ENCODE measurements around the gene RPS4Y2. TPM values are rescaled to one million over a fixed set of nuclear protein-coding genes. Genes with fewer than 3 reads are reported as not detected.

RPS4Y2 gene
- total and polyA plus RNA-seq, 2 donors (not counting 3 experiments of a cell fraction or from before 2014, with no cell fraction given), result not detected

DNA sequence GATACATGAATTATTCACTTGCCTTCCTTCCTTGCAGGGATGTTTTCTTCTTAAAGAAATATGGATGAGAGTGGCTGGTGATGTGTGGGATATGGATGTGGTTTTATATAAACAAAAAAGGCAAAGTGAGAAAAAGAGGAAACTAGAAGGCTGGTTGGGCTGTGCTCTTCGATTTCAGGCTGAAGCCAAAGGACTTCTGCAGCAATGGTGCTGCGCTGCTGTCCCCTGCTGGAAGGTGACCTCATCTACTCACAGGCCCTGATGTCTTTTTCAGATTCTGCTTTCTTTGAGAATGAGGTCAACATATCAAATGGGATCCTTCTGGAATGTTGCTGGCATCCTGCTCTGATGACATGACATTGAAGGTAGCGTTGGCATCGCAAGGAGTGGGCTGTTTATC lies 15.3 kb upstream of the RPS4Y2 start:
- Histone ChIP-seq H3K36me3 (ENCODE audit: control insufficient read depth in 2 of 2, extremely low read depth in 1 of 2, insufficient read depth in 2 of 2, low read length in 2 of 2) (no peaks in the 10 kb centered on the region), H3K4me2 (ENCODE audit: insufficient read depth, low read length) (no peak overlapping the region), H3K27ac (ENCODE audit: insufficient read depth, low read depth, low read length) (no peak overlapping the region), H2AFZ (ENCODE audit: low read depth, low read length) (no peak overlapping the region), H3K4me3 (replicated peaks in 1 of 3; ENCODE audit: insufficient read depth in 1 of 3, low read depth in 1 of 3, low read length in 3 of 3) (no peak overlapping the region), H3K27me3 (ENCODE audit: control insufficient read depth in 2 of 2, insufficient read depth in 2 of 2, low read length in 2 of 2) (no peaks in the 10 kb centered on the region), H3K4me1 (ENCODE audit: control insufficient read depth, extremely low read depth, insufficient read depth, low read length) (no peaks in the 10 kb centered on the region), H3K9ac (replicated peaks; ENCODE audit: extremely low read depth, insufficient read depth, low read length) (no peak overlapping the region), H3K9me1 (replicated peaks; ENCODE audit: control insufficient read depth, extremely low read depth, insufficient read depth, low read length) (no peaks in the 10 kb centered on the region), H3K79me2 (ENCODE audit: control insufficient read depth, insufficient read depth, low read length) (no peaks in the 10 kb centered on the region), H3K9me3 (replicated peaks; ENCODE audit: control insufficient read depth, insufficient read depth, low read length) (no peaks in the 10 kb centered on the region), H4K20me1 (replicated peaks; ENCODE audit: control insufficient read depth, extremely low read depth, insufficient read depth, low read length) (no peaks in the 10 kb centered on the region)
- dilution Hi-C loops (cut with MboI; ENCODE audit: extremely low pct_ligation_motif_present, low sequenced_read_pairs), result no loop called here
- CTCF ChIA-PET, result no interaction called here
- no TSS peak for BruUV-seq (replicated peaks)
- POLR2A ChIA-PET, result no interaction called here
- intact Hi-C loops (cut with micrococcal nuclease), result no loop called here
- no peak for DNase-seq (ENCODE audit: low read depth, low spot score)
- no peak for FAIRE-seq
- TF ChIP-seq, protein P1, sequence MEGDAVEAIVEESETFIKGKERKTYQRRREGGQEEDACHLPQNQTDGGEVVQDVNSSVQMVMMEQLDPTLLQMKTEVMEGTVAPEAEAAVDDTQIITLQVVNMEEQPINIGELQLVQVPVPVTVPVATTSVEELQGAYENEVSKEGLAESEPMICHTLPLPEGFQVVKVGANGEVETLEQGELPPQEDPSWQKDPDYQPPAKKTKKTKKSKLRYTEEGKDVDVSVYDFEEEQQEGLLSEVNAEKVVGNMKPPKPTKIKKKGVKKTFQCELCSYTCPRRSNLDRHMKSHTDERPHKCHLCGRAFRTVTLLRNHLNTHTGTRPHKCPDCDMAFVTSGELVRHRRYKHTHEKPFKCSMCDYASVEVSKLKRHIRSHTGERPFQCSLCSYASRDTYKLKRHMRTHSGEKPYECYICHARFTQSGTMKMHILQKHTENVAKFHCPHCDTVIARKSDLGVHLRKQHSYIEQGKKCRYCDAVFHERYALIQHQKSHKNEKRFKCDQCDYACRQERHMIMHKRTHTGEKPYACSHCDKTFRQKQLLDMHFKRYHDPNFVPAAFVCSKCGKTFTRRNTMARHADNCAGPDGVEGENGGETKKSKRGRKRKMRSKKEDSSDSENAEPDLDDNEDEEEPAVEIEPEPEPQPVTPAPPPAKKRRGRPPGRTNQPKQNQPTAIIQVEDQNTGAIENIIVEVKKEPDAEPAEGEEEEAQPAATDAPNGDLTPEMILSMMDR (IDR thresholded peaks at IDR 0.05; ENCODE audit: extremely low read depth in 1 of 2, insufficient read depth in 1 of 2, low read depth in 1 of 2, low read length in 2 of 2), result no peak
- TF ChIP-seq FOS (IDR thresholded peaks at IDR 0.05; ENCODE audit: borderline replicate concordance, insufficient read depth, low read length) (no peak), EZH2 (IDR thresholded peaks at IDR 0.05; ENCODE audit: borderline replicate concordance, low read depth, low read length, severe bottlenecking) (no peak), MAX (IDR thresholded peaks at IDR 0.05; ENCODE audit: insufficient read depth, insufficient read length) (no peak), POLR2A (IDR thresholded peaks at IDR 0.05; ENCODE audit: low read depth, low read length) (no peak)

- Histone ChIP-seq H3K27me3 (ENCODE audit: control insufficient read depth in 2 of 2, insufficient read depth in 2 of 2, low read length in 2 of 2) (no peaks in the 10 kb centered on the region), H3K4me2 (ENCODE audit: insufficient read depth, low read length) (no peak overlapping the region), H3K4me3 (replicated peaks in 1 of 3; ENCODE audit: insufficient read depth in 1 of 3, low read depth in 1 of 3, low read length in 3 of 3) (no peak overlapping the region), H3K9me3 (replicated peaks; ENCODE audit: control insufficient read depth, insufficient read depth, low read length) (no peaks in the 10 kb centered on the region), H3K4me1 (ENCODE audit: control insufficient read depth, extremely low read depth, insufficient read depth, low read length) (no peaks in the 10 kb centered on the region), H2AFZ (ENCODE audit: low read depth, low read length) (no peak overlapping the region), H3K9me1 (replicated peaks; ENCODE audit: control insufficient read depth, extremely low read depth, insufficient read depth, low read length) (no peaks in the 10 kb centered on the region), H3K36me3 (ENCODE audit: control insufficient read depth in 2 of 2, extremely low read depth in 1 of 2, insufficient read depth in 2 of 2, low read length in 2 of 2) (no peaks in the 10 kb centered on the region), H3K27ac (ENCODE audit: insufficient read depth, low read depth, low read length) (no peak overlapping the region), H3K79me2 (ENCODE audit: control insufficient read depth, insufficient read depth, low read length) (no peaks in the 10 kb centered on the region), H4K20me1 (replicated peaks; ENCODE audit: control insufficient read depth, extremely low read depth, insufficient read depth, low read length) (no peaks in the 10 kb centered on the region), H3K9ac (replicated peaks; ENCODE audit: extremely low read depth, insufficient read depth, low read length) (no peak overlapping the region)
- dilution Hi-C loops (cut with MboI; ENCODE audit: extremely low pct_ligation_motif_present, low sequenced_read_pairs), result no loop called here
- FAIRE-seq, result no peak
- BruUV-seq (replicated peaks), result no TSS peak
- TF ChIP-seq, protein P1 (IDR thresholded peaks at IDR 0.05; ENCODE audit: extremely low read depth in 1 of 2, insufficient read depth in 1 of 2, low read depth in 1 of 2, low read length in 2 of 2), result no peak
- no peak for TF ChIP-seq GATA2 (IDR thresholded peaks at IDR 0.05; ENCODE audit: insufficient read depth, insufficient read length, low read depth, low read length)
- no peak for TF ChIP-seq JUN (IDR thresholded peaks at IDR 0.05; ENCODE audit: borderline replicate concordance, insufficient read depth, insufficient read length, low read depth)
- TF ChIP-seq EZH2 (IDR thresholded peaks at IDR 0.05; ENCODE audit: borderline replicate concordance, low read depth, low read length, severe bottlenecking), result no peak
- TF ChIP-seq POLR2AphosphoS5 (IDR thresholded peaks at IDR 0.05; ENCODE audit: insufficient read depth, low read depth, low read length), result no peak
- TF ChIP-seq MAX (IDR thresholded peaks at IDR 0.05; ENCODE audit: insufficient read depth, insufficient read length), result no peak
- CTCF ChIA-PET, result no interaction called here
- intact Hi-C loops (cut with micrococcal nuclease), result no loop called here
- DNase-seq (ENCODE audit: low read depth, low spot score), result no peak
- POLR2A ChIA-PET, result no interaction called here
Measured at GRCh38 chrY:20745060-20745459, 10.8 kb upstream of the RPS4Y2 start.
